ENCODE measurements around the gene CDH4.

Gene CDH4

GRCh38 chr20:61325718-61326117 lies 73.7 kb downstream of the CDH4 start:
- DNase-seq (ENCODE audit: low spot score), result no peak

GRCh38 chr20:61328911-61329558 lies 77.0 kb downstream of the CDH4 start:
- DNase-seq (ENCODE audit: low spot score), result no peak

- DNase-seq (ENCODE audit: low spot score), result no peak
Observed at GRCh38 chr20:61330441-61330840, 78.4 kb downstream of the CDH4 start.

- DNase-seq (ENCODE audit: low spot score), result no peak
Observed at GRCh38 chr20:61331543-61331942, 79.5 kb downstream of the CDH4 start.

- no peak for DNase-seq (ENCODE audit: low spot score)
Observed at GRCh38 chr20:61332016-61332975, 80.2 kb downstream of the CDH4 start.

GRCh38 chr20:61333484-61334108 lies 81.5 kb downstream of the CDH4 start:
- no peak for DNase-seq (ENCODE audit: low spot score)

- no peak for DNase-seq (ENCODE audit: low spot score)
Observed at GRCh38 chr20:61340157-61340556, 88.1 kb downstream of the CDH4 start.

- no peak for DNase-seq (ENCODE audit: low spot score)
Observed at GRCh38 chr20:61341605-61342004, 89.5 kb downstream of the CDH4 start.

GRCh38 chr20:61343934-61344333 lies 91.9 kb downstream of the CDH4 start:
- DNase-seq (ENCODE audit: low spot score), result no peak

- no peak for DNase-seq (ENCODE audit: low spot score)
Observed at GRCh38 chr20:61345656-61346055, 93.6 kb downstream of the CDH4 start.

GRCh38 chr20:61346996-61347395 lies 94.9 kb downstream of the CDH4 start:
- DNase-seq (ENCODE audit: low spot score), result no peak

GRCh38 chr20:61347443-61347842 lies 95.4 kb downstream of the CDH4 start:
- DNase-seq (ENCODE audit: low spot score), result no peak

- DNase-seq (ENCODE audit: low spot score), result no peak
Observed at GRCh38 chr20:61349447-61350165, 97.5 kb downstream of the CDH4 start.

GRCh38 chr20:61350500-61351250 lies 98.6 kb downstream of the CDH4 start:
- DNase-seq (ENCODE audit: low spot score), result no peak

- DNase-seq (ENCODE audit: low spot score), result no peak
Observed at GRCh38 chr20:61352346-61353260, 100.5 kb downstream of the CDH4 start.

- no peak for DNase-seq (ENCODE audit: low spot score)
Observed at GRCh38 chr20:61353261-61354000, 101.4 kb downstream of the CDH4 start.

GRCh38 chr20:61354001-61354390 lies 101.9 kb downstream of the CDH4 start:
- DNase-seq (ENCODE audit: low spot score), result no peak

GRCh38 chr20:61354501-61354900 lies 102.4 kb downstream of the CDH4 start:
- no peak for DNase-seq (ENCODE audit: low spot score)

- DNase-seq (ENCODE audit: low spot score), result no peak
Observed at GRCh38 chr20:61354901-61355495, 102.9 kb downstream of the CDH4 start.
